Dendritic cell treated with granulocyte-macrophage colony-stimulating factor and Interleukin-4, amounts not matched to agents 40 ng/mL and 50 ng/mL, for 4 days (primary cell): ENCODE results near the gene HIGD1A.

Experiments
- H3K27ac Mint-ChIP-seq: one replicate; pipeline ENCODE4 v1.8.0; 2022; ENCODE audit warnings: mild to moderate bottlenecking, mixed read lengths
- H3K27me3 Mint-ChIP-seq: one replicate; pipeline ENCODE4 v1.8.0; 2022; ENCODE audit warnings: mild to moderate bottlenecking, mixed read lengths
- H3K36me3 Mint-ChIP-seq: one replicate; pipeline ENCODE4 v1.8.0; 2022; ENCODE audit warnings: low read depth, mixed read lengths
- H3K4me1 Mint-ChIP-seq: one replicate; pipeline ENCODE4 v1.8.0; 2022; ENCODE audit warnings: low read depth, mixed read lengths
- H3K4me3 Mint-ChIP-seq: one replicate; pipeline ENCODE4 v1.8.0; 2022; ENCODE audit warnings: mild to moderate bottlenecking, moderate library complexity, mixed read lengths
- H3K9me3 Mint-ChIP-seq: one replicate; pipeline ENCODE4 v1.8.0; 2022; ENCODE audit warnings: mixed read lengths
- intact Hi-C: fragments of 100-400 bp; cut with micrococcal nuclease; formaldehyde crosslinking; loops from one replicate; pipeline ENCODE4 v1.15.0; 2022

Gene HIGD1A

DNA sequence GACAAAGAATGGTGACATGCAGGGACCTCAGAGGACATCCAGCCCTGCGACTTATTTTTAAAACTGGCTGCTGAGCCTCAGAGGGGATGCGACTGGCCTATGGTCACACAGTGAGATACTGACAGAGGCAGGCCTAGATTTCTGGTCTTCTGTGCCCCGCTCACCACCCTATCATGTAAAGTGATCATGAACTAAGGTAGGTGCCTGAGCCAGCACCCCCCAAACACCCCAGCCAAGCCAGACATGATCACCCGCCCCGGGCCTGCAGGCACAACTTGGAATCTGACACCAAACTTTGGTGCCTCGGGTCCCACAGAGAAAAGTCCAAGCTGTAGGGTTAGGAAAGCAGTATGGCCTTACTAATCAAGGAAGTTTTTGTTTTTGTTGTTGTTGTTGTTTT lies 67.8 kb downstream of the HIGD1A start:
- H3K36me3 Mint-ChIP-seq: no peaks in the 10 kb centered on the region
- intact Hi-C loops: no loop called here
- H3K4me1 Mint-ChIP-seq: peaks cover 17% of the 10 kb centered on the region
- H3K4me3 Mint-ChIP-seq: no peak overlapping the region
- no peaks in the 10 kb centered on the region for H3K27me3 Mint-ChIP-seq
- no peaks in the 10 kb centered on the region for H3K9me3 Mint-ChIP-seq
- H3K27ac Mint-ChIP-seq: no peak overlapping the region

DNA sequence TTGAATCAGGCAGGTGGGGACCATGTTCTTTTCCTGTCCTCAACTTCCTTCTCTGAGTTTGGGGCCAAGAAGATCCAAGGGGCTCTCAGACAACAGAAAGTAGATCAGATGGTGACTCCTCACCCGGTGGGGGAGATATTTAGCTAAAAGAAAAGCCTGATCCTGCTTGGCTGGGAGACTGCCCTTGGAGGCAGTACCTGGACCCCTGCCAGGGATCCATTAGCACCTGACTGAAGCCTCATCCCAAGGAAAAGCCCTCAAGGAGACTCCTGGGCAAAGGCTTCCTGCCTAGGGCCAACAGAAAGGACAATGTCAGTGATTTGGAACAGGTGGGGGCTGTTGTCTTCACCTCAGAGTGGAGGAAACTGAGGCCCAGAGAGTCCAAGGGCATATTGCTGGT lies 68.2 kb downstream of the HIGD1A start:
- no peak overlapping the region for H3K27ac Mint-ChIP-seq
- peaks cover 17% of the 10 kb centered on the region for H3K4me1 Mint-ChIP-seq
- intact Hi-C loops: no loop called here
- no peaks in the 10 kb centered on the region for H3K36me3 Mint-ChIP-seq
- H3K27me3 Mint-ChIP-seq: no peaks in the 10 kb centered on the region
- H3K9me3 Mint-ChIP-seq: no peaks in the 10 kb centered on the region
- no peak overlapping the region for H3K4me3 Mint-ChIP-seq

DNA sequence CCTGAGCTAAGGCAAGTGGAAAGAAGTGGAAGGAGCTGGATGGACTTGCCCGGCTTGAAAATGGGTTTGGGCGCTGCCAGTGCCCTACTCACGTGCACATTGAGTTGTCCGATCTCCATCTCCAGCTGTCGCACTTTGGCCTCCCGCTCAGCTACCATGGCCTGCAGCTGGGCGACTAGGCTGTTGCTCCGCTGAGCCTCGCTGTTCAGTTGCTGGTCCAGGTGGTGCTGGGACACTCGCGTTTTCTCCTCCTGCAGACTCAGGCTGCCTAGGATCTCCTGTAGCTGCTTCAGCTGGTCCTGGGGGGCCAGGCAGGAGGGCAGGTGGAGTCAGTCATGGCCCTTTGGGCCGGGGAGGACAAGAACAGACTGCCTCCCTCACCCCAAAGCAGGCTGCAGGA lies 68.7 kb downstream of the HIGD1A start:
- Mint-ChIP-seq H3K9me3 (no peaks in the 10 kb centered on the region), H3K36me3 (no peaks in the 10 kb centered on the region), H3K4me1 (peaks cover 17% of the 10 kb centered on the region), H3K4me3 (no peak overlapping the region), H3K27ac (no peak overlapping the region), H3K27me3 (no peaks in the 10 kb centered on the region)
- intact Hi-C loops: no loop called here

DNA sequence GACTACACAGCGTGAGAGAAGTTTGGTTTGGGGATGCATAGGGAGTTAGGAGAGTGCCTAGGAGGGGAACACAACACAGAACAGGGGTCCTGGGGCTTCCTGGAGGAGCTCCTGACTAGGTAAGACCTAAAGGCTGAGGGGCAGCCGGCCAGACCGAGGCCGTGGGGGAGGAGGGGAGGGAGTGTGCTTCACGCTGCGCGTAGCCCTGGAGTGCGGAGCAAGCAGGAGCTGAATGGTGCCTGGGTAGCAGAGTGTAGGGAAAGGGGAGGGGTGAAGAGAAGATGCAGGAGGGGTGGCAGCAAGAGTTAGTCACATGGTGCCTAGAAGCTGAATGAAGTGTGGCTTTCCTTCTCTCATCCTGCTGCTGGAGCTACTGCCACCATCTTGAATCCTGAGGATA lies 69.3 kb downstream of the HIGD1A start:
- intact Hi-C loops: no loop called here
- no peaks in the 10 kb centered on the region for H3K36me3 Mint-ChIP-seq
- H3K4me1 Mint-ChIP-seq: peaks cover 17% of the 10 kb centered on the region

DNA sequence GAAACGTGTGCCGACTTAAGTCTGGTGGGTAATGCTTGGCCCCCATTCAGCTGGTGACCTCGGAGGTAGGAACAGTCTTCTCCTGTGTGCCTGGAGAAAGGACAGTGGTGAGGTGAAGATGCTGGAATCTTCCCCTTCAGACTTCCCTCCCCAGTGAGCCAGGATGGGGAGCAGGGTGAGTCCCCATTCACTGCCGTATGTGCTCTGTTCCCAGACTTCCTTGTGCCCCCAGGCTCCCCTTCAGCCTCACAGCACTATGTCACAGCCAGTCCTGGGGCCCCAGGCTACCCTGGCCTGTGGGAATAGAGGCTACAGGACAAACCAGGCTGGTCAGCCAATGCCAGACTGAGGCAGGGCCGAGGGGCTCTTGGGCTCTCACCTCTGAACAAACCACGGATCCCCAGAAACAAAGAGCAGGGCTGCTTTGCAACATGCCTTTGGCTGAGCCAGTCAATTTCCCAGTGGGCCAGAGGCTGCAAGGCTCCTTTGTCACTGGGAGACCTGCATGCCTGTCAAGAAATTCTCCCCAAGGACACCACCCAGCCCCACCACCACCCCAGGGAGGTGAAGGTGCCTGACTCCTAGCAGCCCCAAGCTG lies 69.9 kb downstream of the HIGD1A start:
- H3K36me3 Mint-ChIP-seq: no peaks in the 10 kb centered on the region
- intact Hi-C loops: no loop called here
- no peaks in the 10 kb centered on the region for H3K27me3 Mint-ChIP-seq
- peaks cover 12% of the 10 kb centered on the region for H3K4me1 Mint-ChIP-seq
- no peak overlapping the region for H3K27ac Mint-ChIP-seq
- H3K9me3 Mint-ChIP-seq: no peaks in the 10 kb centered on the region
- H3K4me3 Mint-ChIP-seq: no peak overlapping the region

More for the DNA sequence above, 69.3 kb downstream of the HIGD1A start:
- Mint-ChIP-seq H3K9me3 (no peaks in the 10 kb centered on the region), H3K4me3 (no peak overlapping the region), H3K27ac (no peak overlapping the region), H3K27me3 (no peaks in the 10 kb centered on the region)

DNA sequence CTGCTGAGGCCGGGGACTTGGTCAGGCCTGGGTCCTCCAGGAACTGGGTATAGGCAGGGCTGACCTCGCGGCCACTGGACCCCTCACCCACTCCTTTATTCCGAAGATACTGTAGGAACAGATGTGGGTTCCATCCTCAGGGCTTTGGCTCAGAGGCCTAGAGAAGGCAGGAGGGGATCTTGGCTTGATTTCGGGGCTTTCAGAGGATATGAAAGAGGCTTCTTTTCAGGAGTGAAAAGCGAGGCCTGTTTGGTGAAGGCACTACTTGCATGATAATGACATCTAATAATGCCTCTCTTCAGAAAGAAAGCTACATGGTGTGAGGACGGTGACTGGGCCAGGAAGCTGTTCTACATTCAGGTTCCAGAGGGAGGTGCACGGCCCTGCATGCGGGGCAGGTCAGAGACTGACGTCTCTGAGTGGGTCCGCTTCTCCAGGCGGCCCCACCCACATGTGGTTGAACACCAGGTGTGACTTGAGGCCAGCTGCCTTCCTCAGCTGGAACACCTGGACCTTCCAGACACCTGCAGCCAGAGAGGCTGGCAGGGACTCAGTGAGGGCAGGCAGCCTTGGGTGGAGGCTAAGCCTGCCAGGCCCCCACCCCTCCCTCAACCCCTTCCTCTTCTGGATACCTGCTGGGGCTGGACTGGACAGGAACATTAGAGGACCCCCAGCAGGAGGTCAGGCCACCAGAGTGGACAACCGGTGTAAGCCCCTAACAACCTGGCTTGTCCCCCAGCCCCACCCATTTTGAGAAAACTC lies 70.6 kb downstream of the HIGD1A start:
- H3K27me3 Mint-ChIP-seq: no peaks in the 10 kb centered on the region
- no peaks in the 10 kb centered on the region for H3K36me3 Mint-ChIP-seq
- H3K27ac Mint-ChIP-seq: no peak overlapping the region
- H3K4me1 Mint-ChIP-seq: peaks cover 5% of the 10 kb centered on the region
- no peak overlapping the region for H3K4me3 Mint-ChIP-seq
- no peaks in the 10 kb centered on the region for H3K9me3 Mint-ChIP-seq
- intact Hi-C loops: no loop called here
